Tracheal epithelial cell (primary cell): Measurements from ENCODE around the gene C6orf141. TPM values are rescaled to one million over a fixed set of nuclear protein-coding genes. Genes with fewer than 3 reads are reported as not detected.

Experiments
- total RNA-seq: library from RNA; depleted of rRNA; stranded (reverse); fragments of >200 nt; gene quantifications from 2 replicates; pipeline ENCODE4 v1.2.1, GENCODE V29; 2014

Gene C6orf141
- total RNA-seq, result 6.6 and 11.3 TPM in 2 replicates

GRCh38 chr6:49550492-49551077 is at the start of gene C6orf141:
TSS of gene C6orf141 (plus strand) at chr6:49550668. CDS start at chr6:49550793, 125 bp downstream.

Other genes with a start within 250 kb of the C6orf141 start
- gene MMUT, start 87.4 kb upstream of the C6orf141 start, total RNA-seq, result 8.9 and 15.1 TPM in 2 replicates
- gene CENPQ, start 87.3 kb upstream of the C6orf141 start, total RNA-seq, result 3.0 and 3.4 TPM in 2 replicates
- gene GLYATL3, start 50.7 kb upstream of the C6orf141 start, total RNA-seq, result not detected in 2 replicates
- not detected in 2 replicates for gene RHAG, start 86.2 kb downstream of the C6orf141 start, total RNA-seq
- gene CRISP2, start 162.9 kb downstream of the C6orf141 start, total RNA-seq, result not detected in 2 replicates
- gene CRISP3, start 193.7 kb downstream of the C6orf141 start, total RNA-seq, result not detected in 2 replicates
- gene PGK2, start 236.6 kb downstream of the C6orf141 start, total RNA-seq, result not detected in 2 replicates